H1 (cell line): ENCODE data around the gene SP4. TPM values are rescaled to one million over a fixed set of nuclear protein-coding genes. Genes with fewer than 3 reads are reported as not detected.

ENCODE experiments used
- CREB1 ChIP-seq: IDR thresholded peaks from 2 replicates; pipeline ENCODE4 v1.6.1; 2012; ENCODE audit warnings: inconsistent platforms
- CTBP2 ChIP-seq: IDR thresholded peaks from 2 replicates; pipeline ENCODE4 v1.7.0; 2011; ENCODE audit warnings: borderline replicate concordance, mild to moderate bottlenecking, moderate library complexity, mixed read lengths, low read length; ENCODE audit not compliant: insufficient read depth, insufficient read length
- EP300 ChIP-seq, 2 experiments: IDR thresholded peaks; 1 replicate in 1 of 2; 2 replicates in 1 of 2; pipeline ENCODE4 v1.6.1; 2011 to 2012; ENCODE audit warnings: low read depth in 2 of 2, low read length in 2 of 2, mild to moderate bottlenecking in 2 of 2, borderline replicate concordance in 1 of 2, inconsistent platforms in 1 of 2, moderate library complexity in 1 of 2
- MAFK ChIP-seq: IDR thresholded peaks from 2 replicates; pipeline ENCODE4 v1.6.1; 2012; ENCODE audit warnings: low read depth, mild to moderate bottlenecking, improper control_type of control experiment, low read length
- MAX ChIP-seq: IDR thresholded peaks from 2 replicates; pipeline ENCODE4 v1.6.1; 2012; ENCODE audit warnings: inconsistent platforms
- YY1 ChIP-seq: IDR thresholded peaks from 2 replicates; pipeline ENCODE4 v1.6.1; 2011; ENCODE audit warnings: low read depth, mild to moderate bottlenecking, low read length
- polyA plus RNA-seq, 7 experiments: library from polyadenylated mRNA; depleted of rRNA in 3 of 7; stranded (reverse) in 5 of 7; unstranded in 2 of 7; fragments of >200 nt in 5 of 7; fragments of 200-250 nt in 2 of 7; gene quantifications; 1 replicate in 5 of 7; 2 replicates in 1 of 7; 4 replicates in 1 of 7; pipeline versions ENCODE4 v1.2.1 to v1.2.3, GENCODE V29; 2011 to 2013; ENCODE audit warnings: missing spikeins in 2 of 7, mixed read lengths in 2 of 7
- total RNA-seq: library from RNA; stranded (reverse); fragmentation: NEBNext Ultra II Directional; extraction: Animal tissue kit (Norgen Biotek cat#: 25700); gene quantifications from 2 replicates; pipeline ENCODE4 v1.2.1, GENCODE V29; 2021

The SP4 gene
- total and polyA plus RNA-seq, 2 of the 8 experiments (the other 6 are each of a cell fraction or from before 2014, with no cell fraction given) = 10.0 to 24.0 TPM

GRCh38 chr7:21427182-21427870 lies 557 bp upstream of the SP4 start (continued):
- peak; percentile 75 for TF ChIP-seq YY1
- 0 out of 3 replicates have a peak, but pooled peaks of 1 of the 2 experiments have one; percentile 7 for TF ChIP-seq EP300 (IDR thresholded peaks at IDR 0.05; ENCODE audit: borderline replicate concordance in 1 of 2, low read depth in 2 of 2, low read length in 2 of 2)
- no peak for TF ChIP-seq MAFK
- TF ChIP-seq CREB1 = peak; percentile 87
- TF ChIP-seq CTBP2 = no peak
- peak; percentile 71; the same call in 1 of the 2 replicates for TF ChIP-seq MAX
